GM12878 (cell line): ENCODE measurements around the gene PRKCD. TPM values are rescaled to one million over a fixed set of nuclear protein-coding genes. Genes with fewer than 3 reads are reported as not detected.

Experiments
- ATAC-seq: fragments of 200-7000 bp; cut with Tn5 transposase; 3 replicates; pipeline ENCODE4 v1.9.1; 2020; ENCODE audit warnings: mild to moderate bottlenecking, moderate library complexity
- BruUV-seq: library from RNA; stranded (reverse); fragments of 400-500 nt; replicated peaks from 2 replicates; lab custom pipeline; 2021; lab: Mats Ljungman, UMichigan
- CTCF ChIA-PET: fragments of 300-600 bp; sonication (Branson Sonifier 250); formaldehyde crosslinking; extraction: SDS; loops from one replicate; lab custom pipeline; 2021; ENCODE audit warnings: inconsistent platforms; lab: Yijun Ruan, JAX
- POLR2A ChIA-PET: fragments of 350-600 bp; formaldehyde crosslinking; extraction: SDS; loops from one replicate; lab custom pipeline; 2021; ENCODE audit warnings: inconsistent platforms; lab: Charles Lee
- RAD21 ChIA-PET: fragments of 300-600 bp; sonication (Branson Sonifier 250); formaldehyde crosslinking; loops from one replicate; lab custom pipeline; 2023; ENCODE audit warnings: antibody characterized with exemption; ENCODE audit not compliant: unreplicated experiment; lab: Charles Lee
- SMC1A ChIA-PET: fragments of 300-600 bp; sonication (Branson Sonifier 250); formaldehyde crosslinking; loops from one replicate; lab custom pipeline; 2023; ENCODE audit not compliant: unreplicated experiment, uncharacterized antibody; lab: Charles Lee
- DNase-seq: peaks from one replicate; pipeline ENCODE4 v3.0.0-alpha.2; 2011; ENCODE audit warnings: low read depth, low spot score
- FAIRE-seq: peaks from 3 replicates; lab custom pipeline; 2011; peaks lifted over from hg19 to GRCh38; lab: Jason Lieb, UNC
- H2AFZ ChIP-seq: 2 replicates; pipeline ENCODE4 v1.6.0; 2011; ENCODE audit warnings: low read depth, low read length, control low read depth; ENCODE audit not compliant: control insufficient read depth
- H3K27ac ChIP-seq: 2 replicates; pipeline ENCODE4 v1.5.1; 2011; ENCODE audit warnings: control low read depth; ENCODE audit not compliant: control insufficient read depth, insufficient read depth
- H3K27me3 ChIP-seq, 2 experiments: replicated peaks in 1 of 2; 2 replicates each; pipeline versions ENCODE4 v1.6.0 to v1.6.1; 2011; ENCODE audit warnings: low read length in 1 of 2; ENCODE audit not compliant: control insufficient read depth in 2 of 2, insufficient read depth in 2 of 2
- H3K36me3 ChIP-seq, 2 experiments: 2 replicates each; pipeline ENCODE4 v1.5.1; 2011; ENCODE audit warnings: low read length in 1 of 2; ENCODE audit not compliant: control insufficient read depth in 2 of 2, insufficient read depth in 2 of 2
- H3K4me1 ChIP-seq: 2 replicates; pipeline ENCODE4 v1.6.1; 2011; ENCODE audit warnings: mild to moderate bottlenecking, low read length, moderate library complexity, mixed read lengths; ENCODE audit not compliant: control insufficient read depth, insufficient read depth
- H3K4me2 ChIP-seq: 2 replicates; pipeline ENCODE4 v1.6.0; 2011; ENCODE audit warnings: control low read depth; ENCODE audit not compliant: control insufficient read depth, insufficient read depth
- H3K4me3 ChIP-seq: fragments of 200-600 bp; sonication (generic); 2 replicates; pipeline ENCODE4 v1.5.1; 2016
- H3K79me2 ChIP-seq: 2 replicates; pipeline ENCODE4 v1.6.0; 2011; ENCODE audit warnings: low read length; ENCODE audit not compliant: control insufficient read depth, insufficient read depth
- H3K9ac ChIP-seq: 2 replicates; pipeline ENCODE4 v1.8.0; 2011; ENCODE audit warnings: low read length, control low read depth, mixed read lengths; ENCODE audit not compliant: control insufficient read depth, insufficient read depth
- H3K9me3 ChIP-seq: replicated peaks from 3 replicates; pipeline ENCODE4 v1.5.1; 2011; ENCODE audit warnings: mild to moderate bottlenecking, low read length; ENCODE audit not compliant: control insufficient read depth, insufficient read depth
- H4K20me1 ChIP-seq: 2 replicates; pipeline ENCODE4 v1.6.0; 2011; ENCODE audit not compliant: control insufficient read depth, insufficient read depth
- EZH2 ChIP-seq: IDR thresholded peaks from 2 replicates; pipeline ENCODE4 v1.6.1; 2012; ENCODE audit warnings: low read depth, mild to moderate bottlenecking, control low read depth, inconsistent platforms, low read length, borderline replicate concordance; ENCODE audit not compliant: control insufficient read depth
- PKNOX1 ChIP-seq: fragments of 450-650 bp; IDR thresholded peaks from 2 replicates; pipeline ENCODE4 v1.6.1; 2016; ENCODE audit warnings: mild to moderate bottlenecking
- RAD21 ChIP-seq: IDR thresholded peaks from 2 replicates; pipeline ENCODE4 v1.6.1; 2011; ENCODE audit warnings: mild to moderate bottlenecking, low read depth, low read length, moderate library complexity; ENCODE audit not compliant: insufficient read depth
- RELB ChIP-seq: fragments of 450-650 bp; IDR thresholded peaks from 2 replicates; pipeline ENCODE4 v1.6.1; 2017; ENCODE audit warnings: low read depth, mild to moderate bottlenecking, moderate library complexity
- TCF12 ChIP-seq: IDR thresholded peaks from 2 replicates; pipeline ENCODE4 v1.6.1; 2011; ENCODE audit warnings: low read depth, mild to moderate bottlenecking, low read length
- WGBS: methylation state at CpG from one replicate; pipeline ENCODE4 v1.1.6; 2016; ENCODE audit warnings: low lambda C conversion rate; ENCODE audit not compliant: insufficient replicate concordance, insufficient coverage; ENCODE audit errors: missing lambda C conversion rate; 5-methylcytosine and 5-hydroxymethylcytosine counted together
- in situ Hi-C: fragments of 300-500 bp; cut with MboI; formaldehyde crosslinking; loops from 9 replicates; pipeline ENCODE4 v1.14.3; 2018; ENCODE audit warnings: mixed read lengths
- intact Hi-C: fragments of 100-400 bp; cut with micrococcal nuclease; formaldehyde crosslinking; loops from one replicate; pipeline ENCODE4 v1.14.2; 2022; ENCODE audit not compliant: unreplicated experiment
- polyA plus RNA-seq, 11 experiments: library from polyadenylated mRNA; depleted of rRNA in 4 of 11; unstranded in 6 of 11; stranded (reverse) in 5 of 11; fragments of >200 nt; fragmentation: Nextera tagmentation in 4 of 11; fragmentation: Illumina TruSeq in 1 of 11; extraction: Ambion mirVana in 4 of 11; extraction: Trizol in 1 of 11; gene quantifications; 1 replicate in 1 of 11; 2 replicates in 10 of 11; pipeline versions ENCODE4 v1.2.1 to v1.2.3, GENCODE V29; 2011 to 2016; ENCODE audit warnings: inconsistent platforms in 2 of 11, missing spikeins in 2 of 11, low read depth in 1 of 11
- total RNA-seq, 4 experiments: library from RNA; depleted of rRNA in 3 of 4; stranded (reverse); fragments of >200 nt in 3 of 4; fragmentation: Illumina TruSeq in 1 of 4; extraction: Trizol in 1 of 4; gene quantifications; 2 replicates each; pipeline versions ENCODE4 v1.2.1 to v1.2.3, GENCODE V29; 2013 to 2021

The PRKCD gene
- total and polyA plus RNA-seq, 10 of the 15 experiments (the other 5 are each of a cell fraction or from before 2014, with no cell fraction given), result 10.0 to 114 (median 42.4) TPM

GRCh38 chr3:53200501-53201498 lies 39.8 kb downstream of the PRKCD start:
- H3K27me3 ChIP-seq, result no peaks in the 10 kb centered on the region
- SMC1A ChIA-PET, result interaction anchor here (1.2 to 8.2 kb wide), 3 partner anchors 68 to 86 kb away, joined by 3 to 227 read pairs (median 24); partner anchors contain the start of gene RFT1
- H3K36me3 ChIP-seq, result no peaks in the 10 kb centered on the region; a peak in 1 of 4 replicates
- no peak overlapping the region for H2AFZ ChIP-seq
- no peak overlapping the region for H3K9ac ChIP-seq
- CTCF ChIA-PET, result interaction anchor here (0.6 to 11.3 kb wide), 8 partner anchors 8 to 85 kb away, joined by 3 to 476 read pairs (median 3); partner anchors contain the start of gene RFT1
- no peak for DNase-seq
- peaks cover 8% of the 10 kb centered on the region for H3K79me2 ChIP-seq
- no peak for ATAC-seq
- RAD21 ChIA-PET, result interaction anchor here (0.5 to 1.9 kb wide), 3 partner anchors 38 to 86 kb away, joined by 3 to 6 read pairs (median 4); no protein-coding TSS in a partner anchor
- 84% methylated on average over 19 of the region's 19 CpGs for WGBS
- H3K4me3 ChIP-seq, result no peak overlapping the region
- no peak for TF ChIP-seq EZH2
- TF ChIP-seq, all 136 proteins: peak for 0
- intact Hi-C loops, result no loop called here
- H3K4me2 ChIP-seq, result no peak overlapping the region; the same call in 1 of the 2 replicates
- H3K9me3 ChIP-seq, result no peaks in the 10 kb centered on the region
- H3K27ac ChIP-seq, result no peak overlapping the region
- FAIRE-seq, result no peak
- H4K20me1 ChIP-seq, result no peaks in the 10 kb centered on the region
- in situ Hi-C loops, result no loop called here
- H3K4me1 ChIP-seq, result peaks cover 11% of the 10 kb centered on the region
- POLR2A ChIA-PET, result interaction anchor here (0.5 to 0.9 kb wide), 2 partner anchors 60 to 87 kb away, joined by 3 to 6 read pairs; no protein-coding TSS in a partner anchor
- no TSS peak for BruUV-seq

GRCh38 chr3:53202331-53203015 lies 41.5 kb downstream of the PRKCD start:
- in situ Hi-C loops, result no loop called here
- H3K27me3 ChIP-seq, result no peaks in the 10 kb centered on the region
- ChIA-PET SMC1A (interaction anchor here (8.2 kb wide), 1 partner anchor 70 kb away, joined by 227 read pairs; the partner anchor contains the start of gene RFT1), POLR2A (no interaction called here), RAD21 (interaction anchor here (0.5 kb wide), 1 partner anchor 247 kb away, joined by 3 read pairs; no protein-coding TSS in a partner anchor), CTCF (interaction anchor here (11.3 kb wide), 1 partner anchor 70 kb away, joined by 476 read pairs; the partner anchor contains the start of gene RFT1)
- no peaks in the 10 kb centered on the region for H3K4me1 ChIP-seq
- BruUV-seq, result no TSS peak
- 86% methylated on average over 14 of the region's 14 CpGs for WGBS
- H3K9me3 ChIP-seq, result no peaks in the 10 kb centered on the region
- DNase-seq (no peak), ATAC-seq (no peak), FAIRE-seq (no peak)
- no peak overlapping the region for H2AFZ ChIP-seq
- intact Hi-C loops, result no loop called here
- no peaks in the 10 kb centered on the region; a peak in 1 of 4 replicates for H3K36me3 ChIP-seq
- peaks cover 6% of the 10 kb centered on the region for H3K79me2 ChIP-seq
- H3K4me3 ChIP-seq, result no peak overlapping the region
- H3K4me2 ChIP-seq, result no peak overlapping the region
- no peaks in the 10 kb centered on the region for H4K20me1 ChIP-seq
- no peak overlapping the region for H3K9ac ChIP-seq
- H3K27ac ChIP-seq, result no peak overlapping the region
- TF ChIP-seq RELB (no peak), PKNOX1 (no peak), TCF12 (no peak), RAD21 (no peak)
